SK-N-SH treated with all-trans-retinoic acid at 6 μM for 48 hours (cell line): ENCODE results near the gene GREB1L.

Experiments used
- ARNTL ChIP-seq: fragments of 450-650 bp; formaldehyde crosslinking; IDR thresholded peaks from 2 replicates; pipeline ENCODE4 v1.5.0; 2020; ENCODE audit warnings: low read depth, mild to moderate bottlenecking, moderate library complexity, borderline replicate concordance
- PATZ1 ChIP-seq: fragments of 250-450 bp; sonication (Bioruptor Pico); IDR thresholded peaks from 2 replicates; pipeline ENCODE4 v1.8.0; 2020; ENCODE audit warnings: mild to moderate bottlenecking, moderate library complexity, borderline replicate concordance
- RARB ChIP-seq: fragments of 250-450 bp; sonication (Bioruptor Pico); IDR thresholded peaks from 2 replicates; pipeline ENCODE4 v1.8.0; 2021; ENCODE audit warnings: mild to moderate bottlenecking, moderate library complexity
- SNAI2 ChIP-seq: fragments of 250-450 bp; sonication (Bioruptor Pico); IDR thresholded peaks from 2 replicates; pipeline ENCODE4 v1.5.0; 2020; ENCODE audit warnings: mild to moderate bottlenecking, moderate library complexity

GRCh38 chr18:21303895-21304294, 61.9 kb downstream of the GREB1L start:
- TF ChIP-seq PATZ1 (no peak), SNAI2 (no peak), ARNTL (CRISPR knock-in tag) (no peak), RARB (CRISPR knock-in tag) (no peak)
